Uterus (tissue), 2 donors: ENCODE results near the gene GEMIN5.

Experiments
- CTCF ChIP-seq, 4 experiments: fragments of 200-600 bp in 2 of 4; fragments of 450-650 bp in 2 of 4; sonication (generic) in 2 of 4; IDR thresholded peaks; one replicate each; pipeline ENCODE4 v1.5.1; 2016 to 2019; ENCODE audit warnings: antibody characterized with exemption in 4 of 4, mild to moderate bottlenecking in 2 of 4, moderate library complexity in 1 of 4
- POLR2A ChIP-seq, 2 donors: fragments of 450-650 bp; IDR thresholded peaks; one replicate each; pipeline ENCODE4 v1.6.1; 2016; ENCODE audit warnings: antibody characterized with exemption in 2 of 2, mild to moderate bottlenecking in 1 of 2, moderate library complexity in 1 of 2

GRCh38 chr5:154948313-154948712 is 10.3 kb upstream of the GEMIN5 start:
- TF ChIP-seq CTCF (IDR thresholded peaks at IDR 0.05) (no peak), POLR2A (IDR thresholded peaks at IDR 0.05) (no peak)
